ENCODE results near the gene PPM1E.
"Not testable (repeated sequence)": the region's sequence is repeated elsewhere in the genome, so short reads cannot be mapped to it uniquely, and the experiment has no call there.

Gene PPM1E

DNA sequence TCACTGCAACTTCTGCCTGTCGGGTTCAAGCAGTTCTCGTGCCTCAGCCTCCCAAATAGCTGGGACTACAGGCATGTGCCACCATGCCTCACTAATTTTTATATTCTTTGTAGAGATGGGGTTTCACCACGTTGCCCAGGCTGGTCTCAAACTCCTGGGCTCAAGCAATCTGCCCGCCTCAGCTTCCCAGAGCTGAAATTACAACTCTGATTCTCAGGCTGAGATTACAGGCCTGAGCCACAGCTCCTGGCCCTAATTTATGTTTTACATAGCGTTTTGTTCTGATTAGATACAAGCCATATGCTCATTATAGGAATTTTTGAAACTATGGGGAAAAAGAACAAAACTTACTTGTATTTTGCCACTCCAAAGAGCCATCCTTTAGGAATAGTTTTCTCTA lies 22.8 kb downstream of the PPM1E start:
- DNase-seq, result not testable (repeated sequence)

DNA sequence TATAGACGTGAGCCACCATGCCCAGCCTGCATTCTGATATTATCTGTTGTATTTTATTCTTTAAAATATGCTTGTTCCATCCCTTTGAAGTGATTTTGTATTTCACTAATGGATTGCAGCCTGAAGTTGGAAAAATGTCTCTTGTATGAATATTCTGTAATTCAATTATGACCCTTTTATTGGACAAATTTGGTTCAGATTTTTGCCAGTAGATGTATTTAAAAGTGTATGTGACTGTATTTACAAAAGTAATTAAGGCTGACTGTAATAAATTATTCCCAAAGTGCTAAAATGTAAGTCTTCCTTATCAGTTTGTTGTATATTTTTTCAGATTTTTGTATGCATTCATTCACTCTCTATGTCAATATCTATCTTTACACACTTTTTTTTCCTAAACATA lies 23.8 kb downstream of the PPM1E start:
- DNase-seq, result no peak

DNA sequence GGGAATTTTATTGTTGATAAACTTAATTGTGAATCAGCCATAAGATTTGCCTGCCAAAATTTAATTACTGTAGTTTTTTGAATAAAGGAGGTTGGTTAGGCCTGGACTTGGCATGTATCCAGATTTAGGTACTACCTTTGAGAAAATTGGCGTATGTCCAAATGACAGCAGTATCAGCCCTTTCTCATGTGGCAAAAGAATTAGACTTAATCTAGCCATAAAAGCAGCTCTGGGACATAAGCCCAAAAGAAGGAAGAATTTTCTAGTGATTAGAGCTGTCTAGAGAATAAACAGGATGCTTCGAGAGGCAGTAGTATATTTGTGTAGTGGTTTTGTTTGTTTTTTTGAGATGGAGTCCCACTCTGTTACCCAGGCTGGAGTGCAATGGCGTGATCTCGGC lies 27.7 kb downstream of the PPM1E start:
- no peak for DNase-seq

DNA sequence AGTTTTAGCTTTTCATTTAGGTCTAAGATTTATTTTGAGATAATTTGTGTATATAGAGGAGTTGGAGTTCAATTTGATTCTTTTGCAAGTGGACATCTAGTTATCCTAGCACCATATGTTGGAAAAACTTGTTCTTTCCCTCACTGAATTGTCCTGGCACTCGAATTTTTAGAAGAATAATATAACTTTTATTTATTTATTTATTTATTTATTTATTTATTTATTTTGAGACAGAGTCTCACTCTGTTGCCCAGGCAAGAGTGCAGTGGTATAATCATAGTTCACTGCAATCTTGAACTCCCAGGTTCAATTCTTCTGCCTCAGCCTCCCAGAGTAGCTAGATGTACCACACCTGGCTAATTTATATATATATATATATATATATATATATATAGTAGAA lies 29.4 kb downstream of the PPM1E start:
- DNase-seq, result no peak

DNA sequence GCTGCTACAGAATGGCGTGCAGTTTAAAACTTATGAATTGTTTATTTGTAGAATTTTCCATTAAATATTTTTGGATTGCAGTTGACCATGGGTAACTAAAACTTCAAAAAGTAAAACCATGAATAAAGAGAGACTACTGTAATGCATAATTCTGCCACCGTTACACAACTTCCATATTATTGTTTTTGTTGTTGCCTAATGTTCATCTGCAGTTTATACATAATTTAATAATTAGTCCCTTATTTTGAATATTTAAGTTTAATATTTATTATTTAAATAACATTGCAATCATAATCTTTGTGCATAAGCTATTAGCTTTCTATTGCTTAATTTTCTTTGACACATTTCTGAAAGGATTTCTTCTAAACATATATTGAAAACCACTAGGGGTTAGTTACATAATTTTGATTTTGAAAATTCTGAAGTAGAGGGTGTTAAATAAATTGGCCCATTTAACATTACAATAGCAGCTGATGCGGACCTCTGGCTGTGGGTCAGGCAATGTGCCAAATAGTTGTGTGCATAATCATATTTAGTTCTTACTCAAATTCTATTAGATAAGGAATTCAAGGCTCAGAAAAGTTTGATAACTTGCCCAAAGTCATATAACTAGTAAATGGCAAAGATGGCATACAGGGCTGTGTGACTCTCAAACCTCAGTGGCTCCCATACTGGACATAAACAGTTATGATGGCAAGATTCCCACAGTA lies 31.1 kb downstream of the PPM1E start:
- DNase-seq, result no peak

DNA sequence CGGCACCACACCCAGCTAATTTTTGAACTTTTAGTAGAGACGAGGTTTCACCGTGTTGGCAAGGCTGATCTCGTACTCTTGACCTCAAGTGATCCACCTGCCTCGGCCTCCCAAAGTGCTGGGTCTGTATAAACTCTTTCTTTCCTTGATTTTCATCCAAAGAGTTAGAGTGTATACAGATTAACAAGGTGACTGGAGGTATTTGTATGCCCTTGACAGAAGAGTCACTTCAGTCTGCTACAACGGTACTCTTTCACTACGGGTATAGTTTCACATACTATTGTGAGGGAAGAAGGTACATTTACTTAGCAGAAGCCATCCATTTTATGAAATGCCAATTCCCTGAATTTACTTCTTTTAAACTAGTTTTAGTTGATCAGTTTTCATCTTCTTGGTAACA lies 32.5 kb downstream of the PPM1E start:
- DNase-seq, result no peak

DNA sequence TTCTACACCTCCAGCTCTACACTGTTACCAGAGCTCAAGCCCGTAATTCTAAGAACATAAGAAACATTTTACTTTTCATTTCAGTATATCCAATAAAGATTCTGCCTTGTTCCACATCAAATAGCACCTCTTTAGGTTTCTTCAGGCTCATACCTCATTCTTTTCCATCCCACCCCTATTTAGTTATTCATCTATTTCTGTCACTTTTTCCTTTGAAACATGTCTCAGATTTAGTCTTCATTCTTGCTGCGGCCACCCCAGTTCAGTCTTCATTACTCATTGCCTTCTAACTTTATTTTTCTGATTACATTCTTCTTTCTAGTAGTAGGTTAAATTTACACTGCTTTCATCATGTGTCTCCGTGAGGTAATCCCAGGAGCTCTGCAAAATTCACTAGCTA lies 33.5 kb downstream of the PPM1E start:
- DNase-seq, result no peak

DNA sequence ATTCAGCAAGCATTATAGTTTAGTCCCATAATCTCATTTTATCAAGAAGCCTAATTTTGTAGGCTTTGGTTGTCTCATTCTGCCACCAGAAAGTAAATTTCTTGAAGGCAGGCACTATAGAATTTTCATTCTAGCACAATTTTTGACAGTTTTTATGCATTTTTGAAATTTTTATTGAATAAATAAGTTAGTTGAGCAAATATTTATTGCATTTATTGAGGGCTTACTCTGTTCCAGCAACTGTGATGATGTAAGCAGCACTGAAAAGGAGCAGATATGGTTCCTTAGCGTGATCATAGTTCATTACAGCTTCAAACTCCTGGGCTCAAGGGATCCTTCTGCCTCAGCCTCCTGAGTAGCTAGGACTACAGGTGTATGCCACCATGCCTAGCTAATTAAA lies 34.2 kb downstream of the PPM1E start:
- DNase-seq, result no peak

DNA sequence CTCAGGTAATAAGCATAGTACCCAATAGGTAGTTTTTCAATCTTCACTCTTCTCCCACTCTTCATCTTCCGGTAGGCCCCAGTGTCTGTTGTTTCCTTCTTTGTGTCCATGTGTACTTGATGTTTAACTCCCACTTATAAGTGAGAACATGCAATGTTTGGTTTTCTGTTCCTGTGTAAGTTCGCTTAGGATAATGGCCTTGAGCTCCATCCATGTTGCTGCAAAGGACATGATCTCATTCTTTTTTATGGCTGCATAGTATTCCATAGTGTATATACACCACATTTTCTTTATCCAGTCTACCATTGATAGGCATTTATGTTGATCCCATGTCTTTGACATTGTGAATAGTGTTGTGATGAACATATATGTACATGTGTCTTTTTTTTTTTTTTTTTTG lies 38.9 kb downstream of the PPM1E start:
- not testable (repeated sequence) for DNase-seq

DNA sequence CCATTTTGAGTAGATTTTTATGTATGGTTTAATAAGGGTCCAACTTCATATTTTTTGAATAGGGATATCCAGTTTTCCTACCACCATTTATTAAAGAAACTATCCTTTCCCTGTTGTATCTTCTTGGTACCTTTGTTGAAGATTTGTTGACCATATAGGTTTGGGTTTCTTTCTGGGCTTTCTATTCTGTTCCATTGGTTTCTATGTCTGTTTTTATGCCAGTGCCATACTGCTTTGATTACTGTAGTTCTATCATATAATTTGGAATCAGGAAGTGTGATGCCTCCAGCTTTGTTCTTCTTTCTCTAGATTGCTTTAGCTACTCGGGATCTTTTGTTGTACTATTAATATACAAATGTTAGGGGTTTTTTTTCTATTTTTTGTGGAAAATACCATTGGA lies 46.5 kb downstream of the PPM1E start:
- DNase-seq, result no peak

DNA sequence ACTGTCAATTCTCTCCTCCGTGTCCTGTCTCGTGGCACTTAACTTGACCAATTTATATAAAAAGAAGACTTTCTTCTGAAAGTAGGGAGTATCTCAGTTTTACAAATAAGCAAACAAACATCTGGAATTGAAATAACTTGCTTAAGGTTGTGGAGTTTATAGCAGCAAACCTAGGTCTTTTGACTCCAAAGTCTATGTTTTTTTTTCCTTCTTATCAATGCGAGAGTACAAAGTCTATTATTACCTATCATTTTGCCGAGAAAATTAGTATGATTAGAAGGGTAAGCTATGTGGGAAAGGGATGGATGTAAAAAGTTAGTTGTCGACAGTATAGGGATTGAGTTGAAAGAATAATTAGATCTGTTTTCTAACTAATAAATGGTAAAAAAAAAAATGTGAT lies 50.4 kb downstream of the PPM1E start:
- no peak for DNase-seq

DNA sequence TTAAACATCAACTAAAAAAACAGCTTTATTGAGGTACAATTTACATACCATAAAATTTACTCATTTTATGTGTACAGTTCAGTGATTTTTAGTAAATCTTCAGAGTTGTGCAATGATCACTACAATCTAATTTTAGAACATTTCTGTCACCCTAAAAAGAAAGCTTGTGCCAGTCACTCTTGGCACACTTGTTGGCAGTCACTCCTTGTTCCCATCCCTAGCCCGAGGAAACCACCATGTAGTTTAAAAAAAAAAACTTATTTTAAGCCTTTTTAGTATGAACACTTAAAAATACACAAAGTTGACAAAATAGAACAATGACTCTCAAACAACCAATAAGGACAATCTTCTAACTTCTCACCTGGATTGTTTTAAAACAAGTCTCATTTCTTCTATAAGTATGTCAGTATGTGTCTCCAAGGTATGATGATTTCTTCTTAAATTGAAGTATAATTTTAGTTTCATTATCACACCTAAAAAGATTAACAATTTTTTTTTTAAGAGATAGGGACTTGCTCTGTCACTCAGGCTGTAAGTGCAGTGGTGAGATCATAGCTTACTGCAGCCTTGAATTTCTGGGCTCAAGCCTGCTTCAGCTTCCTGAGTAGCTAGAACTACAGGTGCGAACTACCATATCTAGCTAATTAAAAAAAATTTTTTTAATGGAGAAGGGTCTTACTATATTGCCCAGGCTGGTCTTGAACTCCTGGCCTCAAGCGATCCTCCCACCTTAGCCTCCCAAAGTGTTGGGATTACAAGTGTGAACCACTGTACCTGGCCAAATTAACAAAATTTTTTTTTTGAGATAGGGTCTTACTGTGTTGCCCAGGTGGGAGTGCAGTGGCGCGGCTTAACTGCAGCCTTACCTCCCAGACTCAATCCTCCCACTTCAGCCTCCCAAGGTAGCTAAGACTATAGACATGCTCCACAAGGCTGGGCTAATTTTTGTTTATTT lies 53.2 kb downstream of the PPM1E start:
- no peak for DNase-seq

DNA sequence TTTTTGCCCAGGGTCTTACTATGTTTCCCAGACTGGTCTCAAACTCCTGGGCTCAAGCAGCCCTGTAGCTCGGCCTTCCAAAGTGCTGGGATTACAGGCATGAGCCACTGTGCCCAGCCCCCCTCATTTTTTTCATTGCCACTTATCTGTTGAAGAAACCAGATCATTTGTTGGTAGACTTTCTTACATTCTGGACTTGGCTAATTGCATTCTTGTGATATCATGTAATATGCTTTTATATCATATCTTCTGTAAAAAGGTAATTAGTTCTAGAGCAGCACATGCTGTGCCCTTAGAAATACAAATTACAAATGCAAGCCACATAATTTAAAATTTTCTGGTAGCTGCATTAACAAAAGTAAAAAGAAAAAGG lies 53.9 kb downstream of the PPM1E start:
- no peak for DNase-seq

DNA sequence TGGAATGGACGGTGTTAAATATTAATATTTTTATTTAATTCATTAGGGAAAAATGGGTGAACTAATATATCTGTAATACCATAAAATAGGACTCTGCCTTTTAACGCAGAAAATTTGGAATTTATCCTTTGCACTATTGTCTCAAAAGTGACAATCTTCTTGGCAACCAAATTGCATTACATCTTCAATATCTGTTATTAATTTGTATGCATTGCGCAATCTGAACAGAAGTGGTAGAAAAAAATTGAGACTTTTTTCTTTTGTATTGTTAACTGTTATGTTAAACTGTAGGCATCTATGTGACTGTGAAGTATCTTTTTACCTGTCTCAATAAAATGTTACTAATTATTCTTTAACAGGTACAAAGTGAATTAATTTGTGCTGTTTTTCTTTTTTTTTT lies 55.6 kb downstream of the PPM1E start:
- no peak for DNase-seq

DNA sequence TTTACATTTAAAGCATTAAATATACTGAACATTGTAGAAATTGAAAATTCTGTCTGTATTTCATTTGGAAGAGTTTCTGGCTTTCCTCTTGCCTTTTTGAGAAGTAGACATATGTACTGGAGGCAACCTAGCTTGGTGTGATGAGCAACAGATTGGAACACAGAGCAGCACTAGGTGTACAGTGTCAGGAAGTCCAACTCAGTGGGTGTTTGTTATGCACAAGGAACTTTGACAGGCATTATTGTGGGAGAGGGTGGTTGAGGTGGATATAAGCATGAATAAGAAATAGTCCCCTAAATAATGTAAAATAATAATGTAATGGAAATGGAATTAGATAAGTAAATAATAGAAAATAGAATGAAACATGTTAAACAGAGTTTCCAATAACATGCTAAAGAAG lies 58.1 kb downstream of the PPM1E start:
- DNase-seq, result no peak

DNA sequence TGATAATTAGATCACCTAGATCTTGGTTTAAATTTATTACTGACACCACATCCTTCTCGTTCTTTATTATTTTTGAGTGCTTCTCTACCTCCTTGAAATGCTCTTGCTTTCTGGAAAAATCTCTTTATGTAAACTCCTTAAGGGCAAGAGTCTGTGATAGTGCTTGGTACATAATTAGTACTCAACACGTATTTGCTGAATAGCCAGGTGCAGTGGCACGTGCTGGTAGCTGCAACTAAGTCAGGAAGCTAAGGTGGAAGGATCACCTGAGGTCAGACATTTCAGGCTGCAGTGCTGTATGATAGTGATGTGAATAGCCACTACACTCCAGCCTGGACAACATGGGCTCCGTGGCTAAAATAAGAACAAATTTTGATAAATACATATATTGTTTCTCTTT lies 63.0 kb downstream of the PPM1E start:
- no peak for DNase-seq

DNA sequence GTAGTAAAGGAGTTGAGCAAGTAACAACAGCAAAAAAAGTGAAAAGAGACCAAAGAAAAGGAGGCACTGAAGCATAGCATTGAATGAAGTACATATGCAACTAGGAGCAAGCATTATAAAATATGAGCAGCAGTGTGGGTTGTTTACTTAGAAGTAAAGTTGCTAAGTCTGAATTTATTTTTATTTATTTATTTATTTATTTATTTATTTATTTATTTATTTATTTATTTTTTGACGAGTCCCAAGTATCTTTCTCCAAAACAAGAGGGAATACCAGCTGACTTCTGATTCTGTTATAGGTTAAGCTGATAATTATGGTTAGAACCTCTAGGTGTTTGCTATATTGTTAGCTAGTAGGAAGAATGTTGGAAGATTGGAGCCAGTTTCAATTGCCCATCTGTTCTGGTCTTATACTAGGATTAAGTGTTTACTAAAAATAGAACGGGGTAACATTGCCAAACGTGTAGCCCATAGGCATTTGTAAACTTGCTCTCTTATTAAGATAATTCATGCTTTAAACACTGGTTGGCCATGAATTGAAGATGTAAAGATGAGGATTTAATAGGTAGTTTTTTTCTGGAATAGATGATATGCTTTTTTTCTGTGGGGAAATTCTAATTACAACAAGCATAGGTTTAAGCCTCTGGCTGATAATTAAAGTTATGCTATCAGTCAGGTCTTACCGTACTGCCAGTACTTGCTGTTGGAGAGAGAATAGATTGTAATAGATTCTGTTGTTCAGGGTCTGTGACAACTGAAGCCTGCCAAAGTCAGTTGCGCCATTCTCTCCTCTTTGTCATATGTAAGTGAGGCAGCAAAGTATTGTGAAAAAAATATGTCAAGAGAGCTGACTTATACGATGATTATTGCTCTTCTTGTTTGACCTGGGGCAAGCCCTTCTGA lies 66.7 kb downstream of the PPM1E start:
- no peak for DNase-seq

DNA sequence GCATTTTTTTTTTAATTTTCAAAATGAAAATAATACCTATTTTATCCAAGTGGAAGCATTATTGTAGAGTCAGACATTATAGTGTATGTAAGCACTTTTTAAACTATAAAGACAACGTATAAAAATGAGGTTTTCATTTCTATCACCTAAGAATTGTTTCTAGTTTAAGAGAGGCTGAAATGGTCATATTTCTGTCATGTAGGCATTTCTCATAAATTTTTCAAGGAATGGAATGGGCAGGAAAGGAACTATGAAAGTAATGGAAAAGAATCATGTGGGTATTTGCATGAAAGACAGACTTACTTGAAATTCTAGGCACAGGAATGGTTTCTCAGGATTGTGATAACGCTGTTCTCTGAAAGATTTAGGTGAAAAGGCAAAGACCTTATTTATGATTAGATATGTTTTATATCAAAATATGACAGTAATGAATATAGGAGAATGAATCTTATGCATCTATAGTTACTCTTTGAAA lies 67.4 kb downstream of the PPM1E start:
- DNase-seq, result no peak

DNA sequence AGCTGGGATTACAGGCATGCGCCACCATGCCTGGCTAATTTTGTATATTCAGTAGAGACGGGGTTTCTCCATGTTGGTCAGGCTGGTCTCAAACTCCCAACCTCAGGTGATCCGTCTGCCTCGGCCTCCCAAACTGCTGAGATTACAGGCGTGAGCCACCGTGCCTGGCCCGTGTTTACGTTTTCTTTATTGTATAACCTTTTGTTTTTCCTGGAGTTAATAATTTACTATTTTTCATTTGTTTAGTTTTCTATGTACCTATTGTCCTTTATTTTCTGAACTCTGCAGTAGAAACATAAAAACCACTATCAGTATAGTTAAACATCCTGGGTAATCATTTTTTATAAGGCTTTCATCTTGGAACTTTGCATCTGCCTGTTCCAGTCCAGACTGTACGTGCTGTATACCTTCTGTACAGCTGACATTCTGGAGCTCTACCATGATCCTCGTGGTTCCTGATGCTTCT lies 73.6 kb downstream of the PPM1E start:
- no peak for DNase-seq

DNA sequence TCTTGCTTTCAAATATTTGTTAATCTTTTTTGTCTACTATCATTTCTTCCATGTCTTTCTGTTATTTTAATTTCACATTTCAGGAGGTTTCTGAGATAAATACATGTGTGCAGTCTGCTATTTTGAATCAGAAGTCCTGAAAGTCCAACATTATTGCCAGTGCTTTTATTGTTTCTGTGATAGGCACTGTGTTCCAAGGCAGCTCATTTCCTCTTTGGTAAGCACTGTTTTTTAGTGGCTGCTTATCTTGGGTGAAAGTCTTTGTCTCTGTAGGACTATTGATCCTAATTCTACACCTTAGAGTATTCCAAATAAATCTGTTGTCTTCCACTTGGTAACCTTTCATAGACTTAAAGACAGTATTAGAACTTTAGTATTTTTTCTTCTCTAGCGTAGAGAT lies 76.1 kb downstream of the PPM1E start:
- no peak for DNase-seq

DNA sequence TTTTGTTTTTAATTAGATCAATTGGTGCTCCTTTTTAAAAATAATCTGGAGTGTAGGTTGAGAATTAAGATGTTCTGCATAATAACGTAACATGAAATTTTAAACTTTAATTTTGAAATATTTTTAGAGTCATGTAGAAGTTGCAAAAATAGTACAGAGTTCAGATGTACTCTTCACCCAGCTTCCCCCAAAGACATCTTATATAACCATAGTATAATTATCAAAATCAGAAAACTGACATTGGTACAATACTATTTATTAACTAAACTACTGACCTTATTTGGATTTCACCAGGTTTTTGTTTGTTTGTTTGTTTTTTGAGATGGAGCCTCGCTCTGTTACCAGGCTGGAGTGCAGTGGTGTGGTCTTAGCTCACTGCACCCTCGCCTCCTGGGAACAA lies 76.9 kb downstream of the PPM1E start:
- no peak for DNase-seq

DNA sequence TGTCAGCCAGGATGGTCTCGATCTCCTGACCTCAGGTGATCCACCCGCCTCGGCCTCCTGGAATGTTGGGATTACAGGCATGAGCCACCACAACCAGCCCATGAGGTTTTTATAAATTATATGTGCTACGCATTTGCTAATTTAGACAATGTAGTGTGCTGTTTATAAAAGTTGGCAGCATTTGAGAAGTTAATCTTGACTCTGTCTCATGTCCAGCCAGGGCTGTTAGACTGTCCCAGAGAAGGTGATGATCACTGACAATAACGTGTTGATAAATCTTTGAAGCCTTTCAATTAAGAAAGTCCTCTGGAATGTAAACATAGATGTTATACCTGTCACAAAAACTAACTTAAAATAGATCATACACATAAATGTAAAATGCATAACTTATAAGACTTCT lies 82.0 kb downstream of the PPM1E start:
- DNase-seq, result no peak
